Measurements from ENCODE around the gene ANGPTL7.

DNA sequence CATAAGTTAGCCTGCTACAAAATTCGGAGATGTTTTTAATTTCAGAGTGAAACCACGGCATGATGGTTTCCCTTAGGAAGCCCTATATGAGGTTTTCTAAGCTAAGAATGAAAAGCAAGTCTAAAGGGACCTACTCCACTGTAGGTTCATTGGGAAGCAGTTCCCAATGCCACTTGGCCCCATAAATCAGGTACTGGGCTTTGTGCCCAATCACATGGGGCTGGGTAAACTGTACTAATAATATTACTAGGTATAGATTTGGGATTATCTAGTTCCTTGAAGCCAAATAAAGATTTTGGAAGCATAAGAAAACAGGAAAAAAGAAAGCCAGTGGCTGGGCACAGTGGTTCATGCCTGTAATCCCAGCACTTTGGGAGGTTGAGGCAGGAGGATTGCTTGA, 19.1 kb upstream of the ANGPTL7 start:
- TF ChIP-seq EZH2 (IDR thresholded peaks at IDR 0.05; ENCODE audit: insufficient read depth, poor library complexity, severe bottlenecking): no peak
- no peak for TF ChIP-seq EZH2phosphoT487 (IDR thresholded peaks at IDR 0.05; ENCODE audit: insufficient read depth, low read depth)
